Endometrial microvascular endothelial cells (primary cell): ENCODE results near the gene PI4KA. TPM values are rescaled to one million over a fixed set of nuclear protein-coding genes. Genes with fewer than 3 reads are reported as not detected.
"Not testable (repeated sequence)": the region's sequence is repeated elsewhere in the genome, so short reads cannot be mapped to it uniquely, and the experiment has no call there.

Experiments used
- in situ Hi-C: cut with HindIII; loops from 2 replicates; pipeline ENCODE4 v1.10.0; 2017; ENCODE audit warnings: low sequenced_read_pairs, low pct_unique_long_range_greater_than_20kb; ENCODE audit errors: inconsistent ontology term
- total RNA-seq: library from RNA; depleted of rRNA; stranded (reverse); fragments of >200 nt; gene quantifications from one replicate; pipeline ENCODE4 v1.2.3, GENCODE V29; 2015; ENCODE audit errors: inconsistent ontology term

The PI4KA gene
- total RNA-seq, 1 donor from 2014 or later, result 52.4 TPM

DNA sequence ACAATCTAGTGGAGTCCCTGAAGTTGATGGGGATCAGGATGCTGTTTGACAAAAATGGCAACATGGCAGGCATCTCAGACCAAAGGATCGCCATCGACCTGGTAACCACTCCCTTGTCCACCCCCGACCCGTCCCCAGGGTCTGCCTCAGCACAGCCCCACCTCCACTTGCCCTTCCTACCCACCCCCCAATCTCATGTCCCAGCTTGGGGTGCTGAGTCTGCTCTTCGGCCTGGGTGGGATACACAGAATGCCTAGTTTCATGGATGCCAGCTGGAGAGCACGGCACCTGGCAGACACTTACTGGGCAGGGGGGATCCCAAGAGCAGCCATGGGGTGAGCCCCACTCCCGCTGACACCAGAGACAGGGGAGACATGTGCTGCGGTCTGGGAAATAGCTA, 72.6 kb downstream of the PI4KA start:
- in situ Hi-C loops, result no loop called here

DNA sequence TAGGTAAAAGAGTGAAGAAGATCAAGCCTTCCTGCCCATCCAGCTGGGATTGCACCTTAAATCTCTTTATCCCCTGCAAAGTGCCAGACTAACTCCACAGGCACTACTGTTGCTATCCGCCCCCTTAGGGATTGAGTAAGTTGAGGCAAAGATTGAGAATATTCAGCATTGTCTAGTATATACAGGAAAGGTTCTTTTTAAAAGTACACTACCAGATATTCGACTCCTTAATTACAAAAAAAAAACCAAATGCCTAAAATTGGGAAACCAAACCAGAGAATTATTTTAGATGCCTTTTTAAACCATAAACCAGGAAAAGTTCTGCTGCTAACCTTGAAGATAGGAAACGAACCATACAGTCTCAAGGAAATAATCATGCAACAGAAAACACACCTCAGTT, 73.2 kb downstream of the PI4KA start:
- in situ Hi-C loops, result no loop called here

DNA sequence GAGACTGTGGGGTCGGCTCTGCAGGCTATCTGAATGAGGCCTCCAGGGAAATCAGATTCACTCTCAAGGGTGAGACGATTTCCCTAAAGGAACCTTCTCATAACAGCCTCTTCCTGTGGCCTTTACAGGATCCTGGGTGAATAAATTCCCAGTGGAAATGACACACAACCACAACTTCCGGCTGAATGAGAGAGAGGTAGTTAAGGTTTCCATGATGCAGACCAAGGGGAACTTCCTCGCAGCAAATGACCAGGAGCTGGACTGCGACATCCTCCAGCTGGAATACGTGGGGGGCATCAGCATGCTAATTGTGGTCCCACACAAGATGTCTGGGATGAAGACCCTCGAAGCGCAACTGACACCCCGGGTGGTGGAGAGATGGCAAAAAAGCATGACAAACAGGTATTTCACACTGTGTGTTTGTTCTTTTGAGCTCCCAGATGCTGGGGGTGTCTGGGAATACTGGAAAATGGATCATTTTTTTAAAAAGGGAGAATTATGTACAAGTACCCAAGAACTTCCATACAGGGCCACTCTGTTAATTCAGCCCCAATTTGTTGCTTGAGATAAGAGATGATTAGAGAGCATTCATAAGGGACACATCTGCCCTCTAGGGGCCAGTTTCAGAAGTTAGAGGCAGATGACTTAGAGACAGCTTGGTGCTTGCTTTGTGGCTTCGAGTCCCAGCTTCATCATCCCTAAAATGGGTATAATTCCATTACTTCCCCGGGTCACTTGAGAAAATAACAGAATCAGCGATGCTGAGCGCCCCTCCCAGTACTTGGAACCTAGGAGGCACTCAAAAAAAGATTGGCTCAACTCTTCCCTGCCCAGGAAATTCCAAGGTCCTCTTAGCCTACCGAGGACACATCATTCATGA, 74.5 kb downstream of the PI4KA start:
- in situ Hi-C loops, result no loop called here

DNA sequence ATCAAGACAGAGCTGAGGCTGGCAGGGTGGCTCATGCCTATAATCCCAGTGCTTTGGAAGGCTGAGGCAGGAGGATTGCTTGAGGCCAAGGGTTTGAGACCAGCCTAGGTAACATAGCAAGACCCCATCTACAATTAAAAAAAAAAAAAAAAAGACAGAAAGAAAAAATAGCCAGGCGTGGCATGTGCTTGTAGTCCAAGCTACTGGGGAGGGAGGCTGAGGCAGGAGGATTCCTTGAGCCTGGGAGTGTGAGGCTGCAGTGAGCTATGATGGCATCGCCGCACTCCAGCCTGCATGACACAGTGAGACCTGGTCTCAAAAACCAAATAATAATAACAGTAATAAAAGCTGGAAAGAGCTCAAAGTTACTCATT, 75.3 kb downstream of the PI4KA start:
- in situ Hi-C loops, result no loop called here

DNA sequence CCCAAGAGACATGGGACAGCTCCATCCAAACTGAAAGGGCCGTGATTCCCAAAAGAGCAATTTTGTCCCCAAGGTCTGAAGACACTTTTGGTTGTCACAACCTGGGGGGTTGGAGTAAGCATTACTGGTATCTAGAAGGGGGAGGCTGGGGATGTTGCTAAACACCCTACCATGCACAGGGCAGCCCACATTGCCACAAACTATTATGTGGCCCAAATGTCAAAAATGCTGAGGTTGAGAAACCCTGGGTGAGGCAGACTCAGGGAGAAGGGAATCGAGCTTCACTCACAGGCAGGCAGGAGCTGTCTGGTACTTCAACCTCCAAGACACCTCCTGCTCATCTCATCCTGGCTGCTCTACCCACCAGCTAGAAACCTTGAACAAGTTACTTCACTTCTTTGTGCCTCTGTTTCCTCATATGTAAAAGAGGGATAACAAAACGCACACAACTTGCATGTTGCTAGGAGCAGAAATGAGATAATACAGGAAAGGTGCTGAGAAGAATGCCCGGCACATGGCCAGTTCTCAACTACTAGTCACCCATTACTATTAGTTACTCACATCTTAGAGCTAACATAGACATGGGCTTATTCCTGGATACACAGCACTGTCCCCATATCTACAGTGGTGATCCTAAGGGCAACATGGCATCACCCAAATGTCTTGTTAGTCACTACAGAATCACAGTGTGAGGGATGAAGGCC, 75.9 kb downstream of the PI4KA start:
- in situ Hi-C loops, result no loop called here

DNA sequence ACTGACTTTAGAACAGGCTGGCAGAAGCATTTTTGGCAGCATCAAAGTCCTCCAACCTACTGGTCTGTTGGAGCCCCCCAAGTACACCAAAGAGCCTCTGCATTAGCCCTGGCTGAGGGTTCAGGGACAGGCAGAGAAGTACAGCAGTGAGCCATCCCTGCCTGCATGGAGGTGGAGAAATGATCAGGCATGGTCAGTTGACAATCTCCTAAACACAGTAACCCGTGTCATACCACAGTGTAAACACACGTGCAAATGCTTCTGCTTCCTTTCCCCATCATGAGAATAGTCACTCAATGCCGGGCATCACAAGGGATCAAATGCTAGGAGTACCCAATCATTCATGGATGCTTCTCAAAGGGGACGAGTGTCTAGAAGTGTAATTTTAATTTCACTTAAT, 76.5 kb downstream of the PI4KA start:
- in situ Hi-C loops, result no loop called here

DNA sequence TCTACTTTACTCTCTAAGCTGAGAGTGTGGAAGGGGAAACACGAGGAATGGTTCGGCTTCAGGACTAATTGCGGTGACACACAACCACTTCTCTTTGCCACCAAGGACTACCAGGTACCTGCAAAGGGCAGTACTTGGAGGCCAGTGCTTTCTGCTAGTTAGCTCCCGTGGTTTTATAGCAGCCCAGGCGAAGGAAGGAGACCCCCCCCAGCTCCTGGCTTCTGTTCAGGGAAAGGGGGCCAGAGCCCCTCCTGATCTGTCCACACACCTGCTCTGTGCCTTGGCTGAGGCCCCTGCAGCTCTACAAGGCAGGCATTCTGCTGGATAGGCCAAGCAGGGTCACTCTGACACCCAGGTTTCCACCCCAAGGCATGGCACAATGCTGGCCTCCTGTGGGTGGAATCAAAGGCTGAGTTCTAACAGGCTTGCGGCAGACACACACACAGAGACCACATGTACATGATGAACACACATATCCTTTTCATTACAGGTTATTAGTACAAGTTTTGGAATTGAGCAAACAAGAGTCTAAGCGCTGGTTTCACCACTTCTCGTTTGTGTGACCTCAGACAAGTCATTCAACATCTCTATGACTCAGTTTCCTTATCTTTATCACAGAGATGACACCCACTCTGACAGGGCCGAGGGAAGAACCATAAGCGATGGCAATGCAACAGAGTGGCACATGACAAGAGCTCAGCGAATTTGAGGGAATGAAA, 77.2 kb downstream of the PI4KA start:
- in situ Hi-C loops, result no loop called here

DNA sequence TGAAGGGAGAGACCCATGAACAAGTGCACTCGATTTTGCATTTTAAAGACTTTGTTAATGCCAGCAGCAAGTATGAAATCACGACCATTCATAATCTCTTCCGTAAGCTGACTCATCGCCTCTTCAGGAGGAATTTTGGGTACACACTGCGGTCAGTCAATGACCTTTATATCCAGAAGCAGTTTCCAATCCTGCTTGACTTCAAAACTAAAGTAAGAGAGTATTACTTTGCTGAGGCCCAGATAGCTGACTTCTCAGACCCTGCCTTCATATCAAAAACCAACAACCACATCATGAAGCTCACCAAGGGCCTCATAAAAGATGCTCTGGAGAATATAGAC, 78.8 kb downstream of the PI4KA start:
- in situ Hi-C loops, result no loop called here

DNA sequence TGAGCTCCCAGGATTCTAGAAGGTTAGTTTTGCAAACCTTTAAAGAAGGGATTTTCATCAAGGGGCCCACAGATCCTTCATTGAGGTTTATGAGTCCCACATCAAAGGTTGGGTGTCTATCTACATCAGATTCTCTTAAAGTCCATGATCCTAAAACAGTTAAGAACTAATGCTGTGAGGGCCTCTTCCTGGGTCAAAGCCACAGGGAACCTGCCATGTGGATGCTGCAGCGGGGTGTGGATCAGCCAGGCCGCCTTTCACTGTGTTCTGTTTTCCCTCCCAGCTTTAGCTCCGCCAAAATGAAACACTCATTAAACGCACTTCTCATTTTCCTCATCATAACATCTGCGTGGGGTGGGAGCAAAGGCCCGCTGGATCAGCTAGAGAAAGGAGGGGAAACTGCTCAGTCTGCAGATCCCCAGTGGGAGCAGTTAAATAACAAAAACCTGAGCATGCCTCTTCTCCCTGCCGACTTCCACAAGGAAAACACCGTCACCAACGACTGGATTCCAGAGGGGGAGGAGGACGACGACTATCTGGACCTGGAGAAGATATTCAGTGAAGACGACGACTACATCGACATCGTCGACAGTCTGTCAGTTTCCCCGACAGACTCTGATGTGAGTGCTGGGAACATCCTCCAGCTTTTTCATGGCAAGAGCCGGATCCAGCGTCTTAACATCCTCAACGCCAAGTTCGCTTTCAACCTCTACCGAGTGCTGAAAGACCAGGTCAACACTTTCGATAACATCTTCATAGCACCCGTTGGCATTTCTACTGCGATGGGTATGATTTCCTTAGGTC, 79.4 kb downstream of the PI4KA start:
- in situ Hi-C loops, result no loop called here

DNA sequence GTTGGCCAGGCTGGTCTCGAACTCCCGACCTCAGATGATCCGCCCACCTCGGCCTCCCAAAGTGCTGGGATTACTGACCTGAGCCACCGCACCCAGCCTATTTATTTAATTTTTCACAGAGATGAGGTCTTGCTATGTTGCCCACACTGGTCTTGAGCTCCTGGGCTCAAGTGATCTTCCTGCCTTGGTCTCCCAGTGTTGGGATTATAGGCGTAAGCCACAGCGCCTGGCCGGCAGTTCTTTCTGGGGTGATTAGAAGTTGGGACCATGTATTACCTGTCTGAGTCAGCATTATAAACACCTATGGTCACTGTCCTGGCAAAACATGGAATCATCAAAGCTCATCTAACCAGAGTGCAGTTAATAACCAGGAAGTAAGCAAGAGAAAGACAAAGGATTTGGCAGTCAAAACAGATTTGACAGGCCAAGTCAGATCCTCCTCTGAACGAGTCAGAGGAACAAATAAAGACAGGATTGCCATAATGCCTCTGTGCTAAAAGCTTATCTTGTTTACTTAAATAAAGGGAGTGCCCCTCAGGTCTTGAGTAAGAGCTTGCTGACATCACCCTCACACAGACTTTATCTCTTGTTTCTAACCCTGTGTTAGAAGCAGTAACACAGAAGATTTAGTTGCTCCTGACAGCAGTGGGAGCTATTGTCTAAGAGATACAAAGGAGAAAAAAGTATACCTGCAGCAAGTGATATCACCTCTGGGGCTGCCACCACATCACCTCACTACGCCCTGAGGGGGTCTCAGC, 81.0 kb downstream of the PI4KA start:
- in situ Hi-C loops, result no loop called here

DNA sequence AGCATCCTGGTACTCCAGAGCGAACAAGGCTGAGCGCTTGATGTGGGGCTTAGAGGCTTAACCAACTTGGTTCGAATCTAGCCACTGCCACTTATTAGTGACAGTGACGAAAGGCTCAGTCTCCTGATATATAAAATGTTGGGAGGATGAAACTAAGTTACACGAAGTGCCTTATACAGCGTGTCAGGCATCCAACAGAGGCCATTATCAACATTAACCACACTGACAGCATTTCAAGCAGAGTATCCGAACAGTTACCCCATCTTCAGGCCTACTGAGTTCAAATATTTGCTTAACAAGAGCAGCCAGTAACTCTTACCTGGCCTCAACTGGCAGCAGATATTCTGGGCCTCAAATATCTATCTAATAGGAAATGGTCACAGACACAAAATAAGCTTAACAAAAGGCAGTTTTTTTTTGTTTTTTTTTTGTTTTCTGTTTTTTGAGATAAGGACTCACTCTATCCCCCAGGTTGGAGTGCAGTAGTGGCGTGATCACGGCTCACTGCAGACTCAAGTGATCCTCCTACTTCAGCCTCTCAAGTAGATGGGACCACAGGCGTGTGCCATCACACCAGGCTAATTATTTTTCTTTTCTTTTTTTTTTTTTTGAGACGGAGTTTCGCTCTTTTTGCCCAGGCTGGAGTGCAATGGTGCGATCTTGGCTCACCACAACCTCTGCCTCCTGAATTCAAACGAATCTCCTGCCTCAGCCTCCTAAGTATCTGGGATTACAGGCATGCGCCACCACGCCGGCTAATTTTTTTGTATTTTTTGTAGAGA, 81.8 kb downstream of the PI4KA start:
- in situ Hi-C loops, result no loop called here

DNA sequence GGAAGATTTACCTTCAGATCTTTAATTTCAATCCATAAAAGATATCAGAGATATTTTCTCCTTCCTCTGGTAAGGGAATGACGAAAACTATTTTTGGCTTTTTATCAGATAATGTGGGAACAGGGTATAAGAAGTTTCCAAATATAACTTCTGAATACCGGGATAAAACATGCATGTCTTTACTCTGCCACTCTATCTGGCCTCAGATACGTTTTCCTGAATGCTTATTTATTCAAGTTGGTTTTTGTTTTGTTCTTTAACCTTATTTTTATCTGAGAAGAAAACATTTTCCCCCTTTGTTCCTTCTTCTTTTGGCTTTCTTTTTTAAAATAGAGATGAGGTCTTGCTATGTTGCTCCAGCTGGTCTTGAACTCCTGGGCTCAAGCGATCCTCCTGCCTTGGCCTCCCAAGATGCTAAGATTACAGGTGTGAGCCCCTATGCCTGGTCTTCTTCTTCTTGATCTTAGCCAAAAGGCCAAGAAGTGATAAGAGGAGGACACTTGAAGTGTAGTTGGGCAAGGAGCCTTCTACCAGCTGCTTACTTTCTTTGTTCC, 83.2 kb downstream of the PI4KA start:
- in situ Hi-C loops, result no loop called here

DNA sequence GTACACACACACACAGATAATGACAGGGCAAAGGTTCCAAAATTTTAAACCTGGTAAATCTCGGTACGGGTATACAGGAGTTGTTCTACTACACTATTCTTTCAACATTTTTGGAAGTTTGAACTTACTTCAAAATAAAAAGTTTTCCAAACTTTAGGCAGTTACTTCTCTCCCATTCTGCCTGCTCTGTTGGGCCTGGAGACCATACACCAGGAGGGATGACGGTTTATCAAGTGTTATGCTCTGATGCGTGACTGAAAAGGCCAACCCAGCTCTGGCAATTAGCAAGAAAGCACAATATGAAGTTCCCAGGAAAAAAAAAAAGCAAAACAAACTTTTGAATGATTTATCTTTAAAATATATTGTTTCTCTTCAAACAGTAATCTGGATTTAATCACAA, 83.7 kb downstream of the PI4KA start:
- in situ Hi-C loops, result no loop called here

DNA sequence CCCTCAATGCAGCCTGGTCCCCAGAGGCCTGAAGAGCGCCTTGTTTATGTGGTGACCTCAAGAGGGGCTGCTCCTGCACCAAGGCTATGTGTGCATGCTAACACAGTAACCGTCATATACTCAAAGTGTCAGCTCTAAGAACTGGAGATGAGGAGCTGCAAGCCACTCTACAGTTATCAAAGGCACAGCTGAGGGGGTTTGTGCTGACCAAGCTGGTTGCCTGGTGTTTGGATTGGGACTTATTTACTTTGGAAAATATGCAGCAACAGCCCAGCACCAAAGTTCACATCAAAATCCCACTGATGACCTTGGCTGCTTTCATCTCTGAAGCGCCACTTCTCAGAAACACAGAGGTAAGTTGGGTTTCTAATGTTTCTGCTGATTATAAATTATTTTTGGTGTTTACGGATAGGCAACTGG, 84.8 kb downstream of the PI4KA start, which contains the start of gene SERPIND1:
SERPIND1 (plus strand) TSS at position 321 of the 420 bp plus-strand sequence. CDS start 5,200 bp downstream, outside the sequence.
- in situ Hi-C loops, result no loop called here

DNA sequence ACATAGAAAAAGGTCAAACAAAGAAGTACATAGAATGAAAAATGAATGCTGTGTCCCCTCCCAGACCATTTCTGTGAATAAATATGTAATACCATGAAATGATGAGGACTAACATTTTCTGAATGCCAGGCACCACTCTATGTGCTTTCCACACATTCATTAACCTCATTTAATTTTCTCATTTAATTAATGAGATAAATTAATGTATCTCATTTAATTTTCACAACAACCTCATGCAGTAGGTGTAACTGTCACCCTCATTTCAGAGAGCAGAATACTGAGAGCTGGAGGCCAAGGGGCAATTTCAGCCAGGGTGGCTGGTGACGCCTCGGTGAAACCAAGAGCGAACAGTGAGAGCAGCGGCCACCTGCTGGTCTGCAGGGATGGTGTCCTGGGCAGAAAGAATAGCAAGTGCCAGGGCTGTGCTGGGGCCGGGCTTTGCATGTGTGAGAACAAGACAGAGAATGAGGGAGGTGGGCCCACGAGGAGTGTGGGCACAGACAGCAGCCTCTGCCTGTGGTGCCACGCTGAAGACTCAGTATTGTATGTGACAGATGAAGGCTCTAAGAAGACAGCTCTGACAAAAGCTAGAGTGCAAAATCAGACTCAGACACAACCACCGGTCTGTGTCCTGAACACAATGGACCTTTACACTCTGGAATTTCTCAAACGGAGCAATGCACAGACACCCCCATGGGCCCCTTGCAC, 86.5 kb downstream of the PI4KA start:
- in situ Hi-C loops, result no loop called here

DNA sequence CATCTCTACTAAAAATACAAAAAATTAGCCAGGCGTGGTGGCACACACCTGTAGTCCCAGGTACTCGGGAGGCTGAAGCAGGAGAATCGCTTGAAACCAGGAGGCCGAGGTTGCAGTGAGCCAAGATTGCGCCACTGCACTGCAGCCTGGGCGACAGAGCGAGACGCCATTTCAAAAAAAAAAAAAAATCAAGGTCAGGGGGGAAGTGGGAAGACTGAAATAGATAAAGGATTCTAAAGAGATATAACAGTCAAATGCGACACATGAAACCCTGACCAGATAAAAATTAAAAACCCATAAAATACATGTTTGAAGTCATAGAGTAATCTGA, 89.2 kb downstream of the PI4KA start:
- in situ Hi-C loops, result not testable (repeated sequence)

DNA sequence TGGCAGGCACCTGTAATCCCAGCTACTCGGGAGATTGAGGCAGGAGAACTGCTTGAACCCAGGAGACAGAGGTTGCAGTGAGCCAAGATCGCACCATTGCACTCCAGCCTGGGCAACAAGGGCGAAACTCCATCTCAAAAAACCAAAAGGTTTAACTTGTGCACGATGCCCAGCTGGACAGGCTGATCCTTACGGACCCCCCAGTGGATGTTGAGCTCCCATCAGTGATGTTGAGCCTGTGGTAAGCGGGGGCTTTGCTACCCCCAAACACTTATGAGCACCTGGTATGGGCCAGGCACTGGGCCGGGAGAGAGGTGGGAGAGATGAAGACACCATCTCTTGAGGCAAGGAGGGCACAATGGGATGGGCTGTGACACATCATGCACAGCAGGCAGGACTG, 92.1 kb downstream of the PI4KA start:
- in situ Hi-C loops, result no loop called here
